ENCODE measurements around the gene EIF4EBP3. TPM values are rescaled to one million over a fixed set of nuclear protein-coding genes. Genes with fewer than 3 reads are reported as not detected.
"Not testable (repeated sequence)": the region's sequence is repeated elsewhere in the genome, so short reads cannot be mapped to it uniquely, and the experiment has no call there.

Gene EIF4EBP3
- total RNA-seq, 2 donors from 2014 or later, result 13.5 to 13.8 TPM

GRCh38 chr5:140576776-140577201 lies 29.3 kb downstream of the EIF4EBP3 start:
- H3K27me3 ChIP-seq, result no peaks in the 10 kb centered on the region
- no peak overlapping the region for H3K9ac ChIP-seq (ENCODE audit: low read depth in 2 of 2, low read length in 2 of 2)
- no peak overlapping the region for H3K4me3 ChIP-seq
- no peaks in the 10 kb centered on the region for H3K4me1 ChIP-seq
- no peak overlapping the region for H3K27ac ChIP-seq
- no peaks in the 10 kb centered on the region for H3K9me3 ChIP-seq
- no peak for TF ChIP-seq CTCF (IDR thresholded peaks at IDR 0.05)
- H3K36me3 ChIP-seq, result no peaks in the 10 kb centered on the region
- no peak for DNase-seq
- intact Hi-C loops (cut with DNase I), result no loop called here

GRCh38 chr5:140579188-140579747 lies 31.8 kb downstream of the EIF4EBP3 start:
- intact Hi-C loops (cut with DNase I); H3K27me3 ChIP-seq; H3K9ac ChIP-seq (ENCODE audit: low read depth in 2 of 2, low read length in 2 of 2); H3K4me3 ChIP-seq; H3K27ac ChIP-seq; H3K9me3 ChIP-seq; DNase-seq; H3K4me1 ChIP-seq; H3K36me3 ChIP-seq: not testable (repeated sequence)

- Histone ChIP-seq H3K27ac (no peak overlapping the region), H3K9me3 (no peaks in the 10 kb centered on the region), H3K36me3 (no peaks in the 10 kb centered on the region), H3K4me3 (no peak overlapping the region), H3K27me3 (no peaks in the 10 kb centered on the region), H3K9ac (ENCODE audit: low read depth in 2 of 2, low read length in 2 of 2) (no peak overlapping the region), H3K4me1 (no peaks in the 10 kb centered on the region)
- intact Hi-C loops (cut with DNase I), result no loop called here
- no peak for DNase-seq
- TF ChIP-seq CTCF (IDR thresholded peaks at IDR 0.05), result no peak
Observed at GRCh38 chr5:140587495-140587894, 40.0 kb downstream of the EIF4EBP3 start.

GRCh38 chr5:140588311-140589070 lies 41.0 kb downstream of the EIF4EBP3 start:
- Histone ChIP-seq H3K27ac (no peak overlapping the region), H3K4me3 (no peak overlapping the region), H3K9me3 (no peaks in the 10 kb centered on the region), H3K4me1 (no peaks in the 10 kb centered on the region), H3K9ac (ENCODE audit: low read depth in 2 of 2, low read length in 2 of 2) (no peak overlapping the region), H3K27me3 (no peaks in the 10 kb centered on the region), H3K36me3 (no peaks in the 10 kb centered on the region)
- intact Hi-C loops (cut with DNase I), result no loop called here
- DNase-seq, result no peak
- TF ChIP-seq CTCF (IDR thresholded peaks at IDR 0.05), result no peak

- H3K36me3 ChIP-seq, result no peaks in the 10 kb centered on the region
- H3K27me3 ChIP-seq, result no peaks in the 10 kb centered on the region
- no peaks in the 10 kb centered on the region for H3K4me1 ChIP-seq
- DNase-seq, result no peak
- no peak overlapping the region for H3K4me3 ChIP-seq
- H3K9me3 ChIP-seq, result no peaks in the 10 kb centered on the region
- intact Hi-C loops (cut with DNase I), result no loop called here
- TF ChIP-seq CTCF (IDR thresholded peaks at IDR 0.05), result no peak
- H3K27ac ChIP-seq, result no peak overlapping the region
- H3K9ac ChIP-seq (ENCODE audit: low read depth in 2 of 2, low read length in 2 of 2), result no peak overlapping the region
Observed at GRCh38 chr5:140590861-140591260, 43.4 kb downstream of the EIF4EBP3 start.

GRCh38 chr5:140591747-140592372 lies 44.4 kb downstream of the EIF4EBP3 start:
- Histone ChIP-seq H3K9ac (ENCODE audit: low read depth in 2 of 2, low read length in 2 of 2) (no peak overlapping the region), H3K36me3 (no peaks in the 10 kb centered on the region), H3K4me3 (no peak overlapping the region), H3K4me1 (no peaks in the 10 kb centered on the region), H3K27ac (no peak overlapping the region), H3K9me3 (no peaks in the 10 kb centered on the region), H3K27me3 (no peaks in the 10 kb centered on the region)
- no peak for DNase-seq
- intact Hi-C loops (cut with DNase I), result no loop called here
- TF ChIP-seq CTCF (IDR thresholded peaks at IDR 0.05), result no peak

- peak; percentile 43 for DNase-seq
- H3K9ac ChIP-seq (ENCODE audit: low read depth in 2 of 2, low read length in 2 of 2); H3K27ac ChIP-seq; H3K4me3 ChIP-seq; intact Hi-C loops (cut with DNase I); H3K36me3 ChIP-seq; H3K9me3 ChIP-seq; H3K4me1 ChIP-seq; H3K27me3 ChIP-seq: not testable (repeated sequence)
Observed at GRCh38 chr5:140593070-140593469, 45.6 kb downstream of the EIF4EBP3 start.
